Fibroblast of peridontal ligament (primary cell): ENCODE results near the gene ACR.
"Not testable (repeated sequence)": the region's sequence is repeated elsewhere in the genome, so short reads cannot be mapped to it uniquely, and the experiment has no call there.

Experiments
- DNase-seq: peaks from one replicate; pipeline ENCODE4 v3.0.0-alpha.2; 2010; ENCODE audit errors: extremely low read depth

Gene ACR

DNA sequence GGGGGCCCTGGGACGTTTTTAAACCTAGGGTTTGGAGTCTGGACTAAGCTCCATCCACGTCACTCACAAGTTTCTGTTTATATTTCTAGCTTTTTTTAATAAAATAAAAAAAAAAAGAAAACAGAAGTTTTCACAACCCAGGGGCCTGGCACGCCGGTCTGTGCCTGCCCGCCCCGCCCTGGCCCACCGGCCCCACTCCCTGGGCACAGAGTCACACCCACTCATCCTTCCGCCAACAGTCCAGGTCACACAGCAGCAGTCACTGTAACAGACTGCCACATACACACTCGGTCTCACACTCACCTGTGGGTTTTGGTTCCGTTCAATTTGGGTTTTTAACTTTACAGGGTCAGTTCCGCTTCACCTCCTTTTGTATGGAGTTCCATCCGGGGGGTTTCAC is 5.3 kb upstream of the ACR start:
- no peak for DNase-seq

- DNase-seq, result peak; percentile 55
These were observed 4.3 kb upstream of the ACR start for GRCh38 chr22:50733521-50734342.

- no peak for DNase-seq
These were observed 3.6 kb upstream of the ACR start for GRCh38 chr22:50734343-50734771.

- DNase-seq, result no peak
These were observed 2.8 kb upstream of the ACR start for GRCh38 chr22:50734986-50735738.

- DNase-seq, result no peak
These were observed 2.3 kb upstream of the ACR start for GRCh38 chr22:50735739-50736030.

- DNase-seq, result no peak
These were observed 734 bp downstream of the ACR start for GRCh38 chr22:50738649-50739227.

DNA sequence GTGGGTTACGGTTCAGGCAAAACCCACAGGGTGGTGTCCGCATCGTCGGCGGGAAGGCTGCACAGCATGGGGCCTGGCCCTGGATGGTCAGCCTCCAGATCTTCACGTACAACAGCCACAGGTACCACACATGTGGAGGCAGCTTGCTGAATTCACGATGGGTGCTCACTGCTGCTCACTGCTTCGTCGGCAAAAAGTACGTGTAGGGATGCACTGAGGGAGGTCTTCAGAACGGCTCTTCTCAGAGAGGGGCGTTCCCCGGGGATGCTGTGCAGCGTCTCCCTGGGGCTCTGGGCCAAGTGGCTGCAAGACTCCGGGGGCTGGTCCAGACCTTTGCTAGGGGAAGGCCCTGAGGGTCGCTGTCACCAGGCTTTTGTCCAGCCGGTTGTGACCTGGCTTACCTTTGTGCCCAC is 1.3 kb downstream of the ACR start:
- DNase-seq, result no peak

DNA sequence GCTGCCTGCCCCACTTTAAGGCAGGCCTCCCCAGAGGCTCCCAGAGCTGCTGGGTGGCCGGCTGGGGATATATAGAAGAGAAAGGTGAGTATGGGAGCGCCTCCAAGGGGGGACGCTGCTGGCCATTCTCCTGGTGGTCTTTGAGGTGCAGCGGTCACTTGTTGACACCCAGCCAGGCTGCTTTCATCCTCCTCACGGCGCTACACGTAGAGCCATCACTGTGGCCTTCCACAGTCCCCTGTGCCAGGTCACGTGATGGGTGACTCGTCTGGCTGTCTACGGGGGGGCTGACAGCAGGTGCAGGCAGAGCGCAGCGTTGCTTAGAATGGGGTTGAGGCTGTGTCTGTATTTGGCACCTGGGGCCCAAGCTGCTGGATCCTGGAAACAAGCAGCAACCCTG is 1.9 kb downstream of the ACR start:
- no peak for DNase-seq

DNA sequence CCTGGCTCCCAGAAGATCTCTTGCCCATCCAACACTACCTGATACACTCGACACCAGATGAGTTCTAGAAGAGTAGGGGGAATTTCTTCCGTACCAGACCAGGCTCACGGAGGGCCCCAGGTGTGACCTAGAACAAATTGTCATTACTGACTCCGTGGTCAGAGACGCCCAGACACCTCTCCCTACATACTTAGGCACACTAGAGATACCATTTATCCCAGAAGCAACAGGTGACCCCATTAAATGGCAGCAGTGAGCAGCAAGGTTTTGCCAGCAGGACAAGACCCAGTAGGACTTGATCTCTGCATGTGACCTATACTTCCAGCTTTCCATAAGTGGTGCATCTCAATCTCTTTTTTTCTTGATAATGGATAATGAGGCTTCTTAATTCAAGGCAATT is 2.7 kb downstream of the ACR start:
- DNase-seq, result not testable (repeated sequence)

DNA sequence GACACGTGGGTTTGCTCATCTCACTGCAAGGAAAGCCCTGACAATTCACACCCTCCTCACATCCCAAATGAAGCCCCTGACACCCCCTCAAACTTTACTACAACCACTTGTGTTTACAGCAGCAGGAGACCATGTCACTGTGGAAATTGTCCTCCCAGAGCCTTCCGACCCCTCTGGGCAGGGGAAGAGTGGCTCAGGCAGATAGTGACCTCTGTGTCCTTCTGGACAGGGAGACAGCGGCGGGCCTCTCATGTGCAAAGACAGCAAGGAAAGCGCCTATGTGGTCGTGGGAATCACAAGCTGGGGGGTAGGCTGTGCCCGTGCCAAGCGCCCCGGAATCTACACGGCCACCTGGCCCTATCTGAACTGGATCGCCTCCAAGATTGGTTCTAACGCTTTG is 6.4 kb downstream of the ACR start:
- DNase-seq, result not testable (repeated sequence)

- DNase-seq, result not testable (repeated sequence)
These were observed 9.5 kb downstream of the ACR start for GRCh38 chr22:50747521-50747920.

GRCh38 chr22:50748630-50749029 is 10.6 kb downstream of the ACR start:
- not testable (repeated sequence) for DNase-seq

DNA sequence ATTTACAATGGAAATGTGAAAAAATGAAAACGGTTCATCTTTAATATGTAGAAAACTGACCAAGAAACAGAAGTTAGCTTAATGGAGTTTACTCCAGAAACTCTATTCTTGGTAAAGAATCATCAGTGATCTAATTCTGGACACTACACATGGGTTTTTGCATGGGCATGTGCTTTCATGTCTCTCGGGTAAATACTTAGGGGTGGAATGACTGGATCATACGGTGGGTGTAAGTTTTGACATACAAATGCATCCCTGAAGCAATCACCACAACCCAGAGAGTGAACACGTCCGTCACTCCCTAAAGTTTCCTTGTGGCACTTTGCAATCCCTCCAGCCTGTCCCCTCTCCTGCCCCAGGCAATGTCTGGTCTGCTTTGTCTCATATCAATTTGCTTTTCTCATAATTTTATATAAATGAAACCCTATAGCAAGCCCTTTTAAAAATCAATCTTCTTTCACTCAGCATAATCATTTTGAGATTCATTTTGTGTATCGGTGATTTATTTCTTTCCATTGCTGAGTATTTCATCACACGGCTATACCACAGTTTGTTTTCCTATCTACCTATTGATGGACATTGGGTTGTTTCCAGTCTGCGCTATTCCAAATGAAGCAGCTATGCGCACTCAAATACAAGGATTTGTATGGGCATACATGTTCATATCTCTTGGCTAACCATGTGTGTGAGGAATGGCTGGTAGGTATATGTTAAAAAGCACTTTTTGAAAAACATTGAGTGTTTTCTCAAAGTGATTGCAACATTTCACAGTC is 11.5 kb downstream of the ACR start:
- DNase-seq, result not testable (repeated sequence)

GRCh38 chr22:50755251-50755650 is 17.2 kb downstream of the ACR start:
- not testable (repeated sequence) for DNase-seq

DNA sequence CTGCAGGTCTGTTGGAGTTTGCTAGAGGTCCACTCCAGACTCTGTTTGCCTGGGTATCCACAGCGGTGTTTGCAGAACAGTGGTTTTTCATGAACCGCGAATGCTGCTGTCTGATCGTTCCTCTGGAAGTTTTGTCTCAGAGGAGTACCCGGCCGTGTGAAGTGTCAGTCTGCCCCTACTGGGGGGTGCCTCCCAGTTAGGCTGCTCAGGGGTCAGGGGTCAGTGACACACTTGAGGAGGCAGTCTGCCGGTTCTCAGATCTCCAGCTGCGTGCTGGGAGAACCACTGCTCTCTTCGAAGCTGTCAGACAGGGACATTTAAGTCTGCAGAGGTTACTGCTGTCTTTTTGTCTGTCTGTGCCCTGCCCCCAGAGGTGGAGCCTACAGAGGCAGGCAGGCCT is 18.4 kb downstream of the ACR start:
- not testable (repeated sequence) for DNase-seq

DNA sequence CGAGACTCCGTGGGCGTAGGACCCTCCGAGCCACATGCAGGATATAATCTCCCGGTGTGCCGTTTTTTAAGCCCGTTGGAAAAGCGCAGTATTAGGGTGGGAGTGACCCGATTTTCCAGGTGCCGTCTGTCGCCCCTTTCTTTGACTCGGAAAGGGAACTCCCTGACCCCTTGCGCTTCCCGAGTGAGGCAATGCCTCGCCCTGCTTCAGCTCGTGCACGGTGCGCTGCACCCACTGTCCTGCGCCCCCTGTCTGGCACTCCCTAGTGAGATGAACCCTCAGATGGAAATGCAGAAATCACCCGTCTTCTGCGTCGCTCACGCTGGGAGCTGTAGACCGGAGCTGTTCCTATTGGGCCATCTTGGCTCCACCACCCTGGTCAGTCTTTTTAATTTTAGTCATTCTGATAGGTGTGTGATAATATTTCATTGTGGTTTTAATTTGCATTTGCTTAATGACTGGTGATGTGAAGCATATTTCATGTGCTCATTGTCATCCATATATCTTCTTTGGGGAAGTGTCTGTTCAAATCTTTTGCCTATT is 19.0 kb downstream of the ACR start:
- peak; percentile 18 for DNase-seq

- peak; percentile 64 for DNase-seq
These were observed 21.8 kb downstream of the ACR start for GRCh38 chr22:50759597-50760341.

DNA sequence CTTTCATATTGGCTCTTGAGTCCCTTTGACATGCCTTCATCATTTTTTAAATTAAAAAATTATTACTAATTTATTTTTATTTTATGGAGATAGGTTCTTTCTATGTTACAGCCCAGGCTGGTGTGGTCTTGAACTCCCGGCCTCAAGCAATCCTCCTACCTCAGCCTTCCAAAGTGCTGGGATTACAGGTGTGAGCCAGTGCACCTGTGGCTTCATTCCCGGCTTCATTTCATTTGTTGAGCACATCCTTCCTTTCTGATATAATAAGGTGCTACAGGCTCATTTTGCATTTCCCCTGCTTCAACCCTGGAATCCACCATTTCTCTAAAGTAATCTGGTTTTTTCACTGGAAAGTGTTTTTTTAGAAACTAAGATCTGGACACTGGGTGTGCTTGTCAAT is 23.8 kb downstream of the ACR start:
- not testable (repeated sequence) for DNase-seq

DNA sequence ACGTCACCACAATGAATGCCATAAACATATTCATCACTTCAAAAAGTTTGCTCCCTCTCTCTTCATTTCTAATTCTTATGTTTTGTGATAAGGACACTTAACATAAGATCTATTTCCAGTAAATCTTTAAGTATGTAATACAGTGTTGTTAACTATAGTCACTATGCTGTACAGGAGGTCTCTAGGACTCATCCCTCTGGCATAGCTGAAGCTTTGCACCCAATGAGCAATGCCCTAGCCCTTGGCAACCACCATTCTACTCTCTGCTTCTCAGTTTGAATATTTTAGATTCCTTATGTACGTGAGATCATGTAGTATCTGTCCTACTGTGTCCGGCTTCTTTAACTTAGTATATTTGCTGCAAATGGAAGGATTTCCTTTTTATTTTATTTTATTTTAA is 26.3 kb downstream of the ACR start:
- not testable (repeated sequence) for DNase-seq

- DNase-seq, result not testable (repeated sequence)
These were observed 37.1 kb downstream of the ACR start for GRCh38 chr22:50775132-50775531.

GRCh38 chr22:50777631-50778030 is 39.6 kb downstream of the ACR start:
- not testable (repeated sequence) for DNase-seq
